Measurements from ENCODE around the gene SCUBE2. TPM values are rescaled to one million over a fixed set of nuclear protein-coding genes. Genes with fewer than 3 reads are reported as not detected.

Gene SCUBE2
- total and polyA plus RNA-seq, 2 donors (not counting 1 experiment from before 2014, with no cell fraction given): not detected

GRCh38 chr11:9038541-9038940 is 52.9 kb downstream of the SCUBE2 start:
- Histone ChIP-seq H3K4me2 (replicated peaks; ENCODE audit: low read depth, low read length, poor library complexity, severe bottlenecking) (no peak overlapping the region), H3K4me3 (ENCODE audit: control extremely low read depth in 1 of 5, extremely low read depth in 1 of 5, insufficient read depth in 1 of 5, low read depth in 2 of 5, low read length in 4 of 5) (no peak overlapping the region), H3K4me1 (ENCODE audit: control insufficient read depth in 2 of 2, insufficient read depth in 2 of 2, low read length in 2 of 2) (no peaks in the 10 kb centered on the region), H3K9ac (ENCODE audit: low read length) (no peak overlapping the region), H3K36me3 (replicated peaks in 1 of 2; ENCODE audit: control extremely low read depth in 1 of 2, control insufficient read depth in 1 of 2, extremely low read depth in 1 of 2, insufficient read depth in 2 of 2, low read length in 1 of 2) (no peaks in the 10 kb centered on the region), H4K20me1 (ENCODE audit: control insufficient read depth, insufficient read depth, low read length, poor library complexity, severe bottlenecking) (no peaks in the 10 kb centered on the region), H3K27ac (ENCODE audit: low read length in 2 of 2) (no peak overlapping the region), H3K9me3 (ENCODE audit: control extremely low read depth in 1 of 3, control insufficient read depth in 2 of 3, insufficient read depth in 1 of 3, low read length in 2 of 3) (no peaks in the 10 kb centered on the region), H3K79me2 (ENCODE audit: control insufficient read depth, insufficient read depth, low read length) (no peaks in the 10 kb centered on the region), H2AFZ (ENCODE audit: insufficient read depth, low read depth, low read length, poor library complexity, severe bottlenecking) (no peak overlapping the region), H3K27me3 (replicated peaks in 1 of 4; ENCODE audit: control extremely low read depth in 1 of 4, control insufficient read depth in 3 of 4, insufficient read depth in 4 of 4, low read length in 3 of 4) (peaks cover 0 to 8% (median 0%) of the 10 kb centered on the region in 4 experiments)
- no peaks in the 10 kb centered on the region for H3K9me3 Mint-ChIP-seq (ENCODE audit: insufficient read depth)
- ChIA-PET CTCF (interaction anchor here (0.9 kb wide), 1 partner anchor 12 kb away, joined by 5 read pairs; no protein-coding TSS in a partner anchor), POLR2A (no interaction called here)
- no peak for ATAC-seq (ENCODE audit: low read depth)
- intact Hi-C loops (cut with micrococcal nuclease): no loop called here
- no peak for DNase-seq
- H3K27ac Mint-ChIP-seq: no peak overlapping the region
- TF ChIP-seq CTCF (IDR thresholded peaks at IDR 0.05) (no peak), EZH2 (IDR thresholded peaks at IDR 0.05; ENCODE audit: borderline replicate concordance, insufficient read depth, low read depth, low read length, poor library complexity, severe bottlenecking) (no peak)
- no peak overlapping the region for H3K4me3 Mint-ChIP-seq
- no peaks in the 10 kb centered on the region for H3K4me1 Mint-ChIP-seq
- WGBS (ENCODE audit: insufficient coverage): 93% methylated on average over 3 of the region's 3 CpGs
- peaks cover 6% of the 10 kb centered on the region for H3K27me3 Mint-ChIP-seq

- Histone ChIP-seq H3K4me3 (ENCODE audit: control extremely low read depth in 1 of 5, extremely low read depth in 1 of 5, insufficient read depth in 1 of 5, low read depth in 2 of 5, low read length in 4 of 5) (no peak overlapping the region), H3K9me3 (ENCODE audit: control extremely low read depth in 1 of 3, control insufficient read depth in 2 of 3, insufficient read depth in 1 of 3, low read length in 2 of 3) (no peaks in the 10 kb centered on the region), H2AFZ (ENCODE audit: insufficient read depth, low read depth, low read length, poor library complexity, severe bottlenecking) (no peak overlapping the region), H4K20me1 (ENCODE audit: control insufficient read depth, insufficient read depth, low read length, poor library complexity, severe bottlenecking) (no peaks in the 10 kb centered on the region), H3K27me3 (replicated peaks in 1 of 4; ENCODE audit: control extremely low read depth in 1 of 4, control insufficient read depth in 3 of 4, insufficient read depth in 4 of 4, low read length in 3 of 4) (peaks cover 0 to 8% (median 0%) of the 10 kb centered on the region in 4 experiments), H3K79me2 (ENCODE audit: control insufficient read depth, insufficient read depth, low read length) (no peaks in the 10 kb centered on the region), H3K4me2 (replicated peaks; ENCODE audit: low read depth, low read length, poor library complexity, severe bottlenecking) (no peak overlapping the region), H3K36me3 (replicated peaks in 1 of 2; ENCODE audit: control extremely low read depth in 1 of 2, control insufficient read depth in 1 of 2, extremely low read depth in 1 of 2, insufficient read depth in 2 of 2, low read length in 1 of 2) (no peaks in the 10 kb centered on the region), H3K4me1 (ENCODE audit: control insufficient read depth in 2 of 2, insufficient read depth in 2 of 2, low read length in 2 of 2) (no peaks in the 10 kb centered on the region), H3K9ac (ENCODE audit: low read length) (no peak overlapping the region), H3K27ac (ENCODE audit: low read length in 2 of 2) (no peak overlapping the region)
- no peak for TF ChIP-seq EZH2 (IDR thresholded peaks at IDR 0.05; ENCODE audit: borderline replicate concordance, insufficient read depth, low read depth, low read length, poor library complexity, severe bottlenecking)
- TF ChIP-seq CTCF (IDR thresholded peaks at IDR 0.05): no peak
- no peak for ATAC-seq (ENCODE audit: low read depth)
- no peak overlapping the region for H3K27ac Mint-ChIP-seq
- DNase-seq: no peak
- H3K9me3 Mint-ChIP-seq (ENCODE audit: insufficient read depth): no peaks in the 10 kb centered on the region
- H3K4me3 Mint-ChIP-seq: no peak overlapping the region
- ChIA-PET POLR2A (no interaction called here), CTCF (no interaction called here)
- H3K4me1 Mint-ChIP-seq: no peaks in the 10 kb centered on the region
- no CpG with 5 or more reads among the region's 1 CpG for WGBS (ENCODE audit: insufficient coverage)
- intact Hi-C loops (cut with micrococcal nuclease): no loop called here
- H3K27me3 Mint-ChIP-seq: peaks cover 6% of the 10 kb centered on the region
These were observed 53.4 kb downstream of the SCUBE2 start for GRCh38 chr11:9037963-9038362.
